Hippocampal formation (tissue), 2 donors: Measurements from ENCODE around the gene HERC6.
"Not testable (repeated sequence)": the region's sequence is repeated elsewhere in the genome, so short reads cannot be mapped to it uniquely, and the experiment has no call there.

Source experiments
- DNase-seq, 2 donors: peaks; one replicate each; lab custom pipeline; 2025; lab: John Stamatoyannopoulos, UW

Gene HERC6

GRCh38 chr4:88390128-88390527 is 11.5 kb downstream of the HERC6 start:
- no peak for DNase-seq

GRCh38 chr4:88391703-88392102 is 13.1 kb downstream of the HERC6 start:
- DNase-seq = no peak

- no peak for DNase-seq
Measured at GRCh38 chr4:88396681-88397080, 18.0 kb downstream of the HERC6 start.

- DNase-seq = no peak
Measured at GRCh38 chr4:88398381-88398780, 19.7 kb downstream of the HERC6 start.

GRCh38 chr4:88409206-88409605 is 30.6 kb downstream of the HERC6 start:
- DNase-seq = no peak

- no peak for DNase-seq
Measured at GRCh38 chr4:88409789-88410188, 31.1 kb downstream of the HERC6 start.

GRCh38 chr4:88411491-88412096 is 32.9 kb downstream of the HERC6 start:
- DNase-seq = no peak

GRCh38 chr4:88413801-88414200 is 35.1 kb downstream of the HERC6 start:
- DNase-seq = no peak

- no peak for DNase-seq
Measured at GRCh38 chr4:88414755-88415154, 36.1 kb downstream of the HERC6 start.

- no peak for DNase-seq
Measured at GRCh38 chr4:88415982-88416381, 37.3 kb downstream of the HERC6 start.

- DNase-seq = no peak
Measured at GRCh38 chr4:88418411-88418810, 39.8 kb downstream of the HERC6 start.

- no peak for DNase-seq
Measured at GRCh38 chr4:88419874-88420273, 41.2 kb downstream of the HERC6 start.

GRCh38 chr4:88420844-88421243 is 42.2 kb downstream of the HERC6 start:
- DNase-seq = no peak

- DNase-seq = no peak
Measured at GRCh38 chr4:88422403-88422802, 43.8 kb downstream of the HERC6 start.

- DNase-seq = no peak
Measured at GRCh38 chr4:88429401-88429800, 50.7 kb downstream of the HERC6 start.

GRCh38 chr4:88435987-88436693 is 57.5 kb downstream of the HERC6 start:
- DNase-seq = no peak

- not testable (repeated sequence) for DNase-seq
Measured at GRCh38 chr4:88437873-88438272, 59.2 kb downstream of the HERC6 start.

GRCh38 chr4:88439161-88439760 is 60.6 kb downstream of the HERC6 start:
- no peak for DNase-seq

GRCh38 chr4:88440146-88440545 is 61.5 kb downstream of the HERC6 start:
- DNase-seq = no peak

GRCh38 chr4:88441696-88442095 is 63.0 kb downstream of the HERC6 start:
- DNase-seq = no peak

- no peak for DNase-seq
Measured at GRCh38 chr4:88442689-88443191, 64.1 kb downstream of the HERC6 start.

GRCh38 chr4:88443486-88443885 is 64.8 kb downstream of the HERC6 start:
- no peak for DNase-seq

GRCh38 chr4:88445252-88445651 is 66.6 kb downstream of the HERC6 start:
- no peak for DNase-seq
